GM19099 (cell line): ENCODE results near the gene ACTC1.

Experiments
- POLR2A ChIP-seq: IDR thresholded peaks from 3 replicates; pipeline ENCODE4 v1.6.1; 2011; ENCODE audit warnings: low read depth; ENCODE audit not compliant: insufficient read length; ENCODE audit errors: extremely low read depth

ACTC1 gene

DNA sequence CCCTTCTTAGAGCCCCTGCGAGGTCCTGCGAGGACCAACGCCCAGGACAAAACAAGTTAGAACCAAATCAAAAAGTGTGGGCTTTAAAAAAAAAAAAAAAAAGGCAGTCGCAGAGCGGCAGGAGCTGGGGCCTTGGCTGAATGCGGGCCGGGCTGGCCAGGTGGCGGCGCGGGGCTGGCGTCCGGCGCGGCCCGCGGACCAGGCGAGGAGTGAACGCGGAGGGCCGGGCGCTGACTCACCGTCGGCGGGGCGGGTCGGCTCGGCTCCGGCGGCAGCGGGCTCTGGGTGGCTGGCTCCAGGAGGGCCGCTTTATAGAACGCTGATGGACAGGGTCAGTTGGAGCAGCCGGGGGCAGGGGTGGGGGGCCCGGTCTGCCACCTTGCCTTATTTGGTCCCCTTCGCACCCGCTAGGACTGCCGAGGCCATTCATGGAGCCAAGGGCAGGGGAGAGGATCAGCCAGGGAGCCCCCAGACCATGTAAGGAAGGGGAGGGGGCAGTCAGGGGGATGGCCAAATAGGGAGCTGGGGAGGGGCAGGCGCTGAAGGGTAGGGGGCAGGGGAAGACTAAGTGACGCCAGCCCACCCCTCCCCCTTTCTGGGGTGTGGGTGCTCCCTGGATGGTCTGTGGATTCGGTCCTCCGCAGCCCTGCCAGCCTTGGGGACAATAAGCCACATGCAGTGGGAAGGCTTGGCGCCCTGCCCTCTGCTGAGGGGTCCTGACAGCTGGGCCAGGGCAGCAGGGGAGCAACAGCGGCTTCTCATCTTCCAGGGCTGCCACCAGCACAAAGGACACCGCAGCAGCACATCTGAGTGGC lies at the start of gene ACTC1:
TSS of gene ACTC1 (minus strand) at position 283 of the 815 bp plus-strand sequence. CDS start 741 bp downstream, outside the sequence.
- TF ChIP-seq POLR2A: no peak

DNA sequence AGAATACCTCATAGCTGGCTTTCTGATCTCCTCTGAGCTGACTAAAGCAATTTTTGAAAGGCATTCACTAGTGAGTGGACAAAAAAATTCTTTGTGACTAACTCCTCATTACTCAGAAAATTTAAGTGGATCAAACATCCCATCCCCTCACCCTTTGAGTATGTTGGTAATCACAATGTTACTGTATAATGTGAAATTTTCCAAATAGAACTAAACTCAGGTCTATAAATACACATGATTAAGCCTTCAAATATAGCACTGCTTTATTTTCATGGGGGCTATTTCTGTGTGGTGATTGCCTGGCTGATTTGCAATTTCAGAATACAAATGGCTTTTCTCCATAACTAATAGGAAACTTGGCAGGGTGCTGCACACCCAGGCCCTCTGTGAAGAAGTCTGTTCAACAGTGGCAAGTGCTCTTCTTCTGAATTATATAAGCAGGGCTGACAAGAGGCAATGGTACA lies 45.9 kb upstream of the ACTC1 start:
- no peak for TF ChIP-seq POLR2A

DNA sequence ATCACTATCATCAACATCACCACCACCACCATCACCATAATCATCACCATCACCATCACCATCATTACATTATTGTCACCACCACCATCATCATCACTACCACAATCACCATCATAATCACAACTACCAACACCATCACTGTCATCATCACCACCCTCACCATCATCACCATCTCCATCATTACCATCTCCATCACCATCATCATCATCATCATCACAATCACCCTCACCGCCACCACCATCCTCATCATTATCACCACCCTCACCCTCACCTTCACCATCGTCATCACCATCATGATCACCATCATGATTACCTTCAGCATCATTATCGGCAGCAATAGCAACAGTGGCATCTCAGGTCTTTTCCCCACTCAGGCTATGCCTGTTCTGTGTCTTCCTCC lies 42.9 kb upstream of the ACTC1 start:
- TF ChIP-seq POLR2A: no peak

DNA sequence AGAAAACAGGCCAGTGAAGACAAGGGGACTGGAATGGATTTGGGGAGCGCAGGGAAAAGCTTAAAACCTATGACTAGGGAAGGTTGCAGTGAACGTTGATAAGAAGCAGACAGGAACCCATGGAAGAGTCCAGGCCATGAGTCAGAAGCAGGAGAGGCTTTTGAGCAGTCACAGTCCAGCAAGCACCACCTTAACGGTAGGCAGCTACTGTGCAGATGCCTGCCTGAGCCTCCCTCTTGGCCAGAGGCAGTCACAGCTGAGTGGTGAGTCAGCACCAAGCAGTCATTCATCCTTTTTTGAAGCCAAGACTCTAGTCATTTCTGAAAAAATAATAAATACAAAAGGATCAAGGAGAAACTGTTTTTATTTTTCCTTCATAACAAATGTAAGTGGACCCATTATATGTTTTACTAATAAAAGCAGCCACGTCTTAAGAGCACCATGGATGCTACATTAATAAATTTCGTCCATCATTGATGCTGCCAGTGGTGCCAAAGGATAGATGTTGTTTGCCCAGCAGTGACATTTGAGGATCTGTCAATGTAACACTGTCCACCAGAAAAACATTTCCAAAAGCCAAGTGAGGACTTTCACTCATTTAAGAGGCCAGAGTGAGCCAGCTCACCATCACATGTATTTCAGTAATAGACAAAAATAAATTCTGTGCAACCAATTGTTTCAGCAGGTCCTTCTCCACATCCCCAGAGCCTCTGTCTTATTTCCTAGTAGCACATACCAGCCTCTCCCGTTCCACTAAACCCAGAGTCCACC lies 42.1 kb upstream of the ACTC1 start:
- TF ChIP-seq POLR2A: no peak

DNA sequence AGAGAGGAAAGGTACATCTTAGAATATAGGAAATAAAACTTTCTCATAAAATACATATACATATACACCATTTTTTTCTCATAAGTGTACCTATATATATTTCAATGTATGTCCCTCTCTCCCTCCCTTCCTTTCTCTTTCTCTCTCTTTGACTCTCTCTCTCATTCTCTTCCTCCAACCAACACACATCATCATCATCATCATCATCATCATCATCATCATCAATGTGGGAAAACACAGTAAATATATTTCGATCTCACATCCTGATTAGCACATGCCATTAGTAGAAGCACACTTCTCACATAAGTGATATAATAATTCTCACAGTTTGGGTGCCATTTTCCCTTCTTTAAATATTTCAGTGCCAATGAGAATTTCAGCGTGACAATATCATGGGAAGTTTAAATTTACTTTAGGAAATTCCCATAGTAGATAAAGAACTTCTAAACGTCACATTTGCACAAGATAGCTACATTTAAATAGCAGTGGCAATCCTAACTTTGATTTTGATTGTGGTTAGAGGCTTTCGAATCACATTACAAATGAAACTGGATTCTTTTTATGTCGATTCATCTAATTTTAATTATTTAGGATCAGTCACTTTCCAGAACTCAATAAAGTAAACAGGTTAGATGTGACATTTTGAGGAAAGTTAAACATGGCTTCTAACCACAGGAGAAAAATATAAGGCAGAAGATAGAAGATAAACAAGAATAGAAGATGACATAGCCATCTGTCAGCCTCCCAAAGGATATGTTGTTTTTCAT lies 33.0 kb upstream of the ACTC1 start:
- no peak for TF ChIP-seq POLR2A

- TF ChIP-seq POLR2A: no peak
Observed at GRCh38 chr15:34821831-34822230, 26.5 kb upstream of the ACTC1 start.

- no peak for TF ChIP-seq POLR2A
Observed at GRCh38 chr15:34820110-34820509, 24.8 kb upstream of the ACTC1 start.

DNA sequence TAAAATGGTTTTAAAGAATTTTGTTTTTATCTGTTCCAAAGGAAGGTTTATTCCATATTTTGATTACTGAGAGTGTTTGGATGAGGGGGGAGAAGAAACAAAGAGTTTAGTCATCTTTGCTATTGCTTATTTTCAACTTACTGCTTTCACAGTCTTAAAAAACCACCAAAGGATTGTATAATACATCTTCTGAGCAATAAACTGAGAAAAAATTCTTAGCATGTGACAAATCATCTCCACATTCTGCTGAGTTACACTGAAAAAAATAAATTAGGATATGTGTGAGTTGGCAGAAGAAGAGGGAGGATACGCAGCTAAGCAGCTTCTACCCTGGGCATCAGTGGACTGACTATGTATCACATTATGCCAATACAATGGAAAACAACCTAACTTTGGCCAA lies 23.2 kb upstream of the ACTC1 start:
- no peak for TF ChIP-seq POLR2A

DNA sequence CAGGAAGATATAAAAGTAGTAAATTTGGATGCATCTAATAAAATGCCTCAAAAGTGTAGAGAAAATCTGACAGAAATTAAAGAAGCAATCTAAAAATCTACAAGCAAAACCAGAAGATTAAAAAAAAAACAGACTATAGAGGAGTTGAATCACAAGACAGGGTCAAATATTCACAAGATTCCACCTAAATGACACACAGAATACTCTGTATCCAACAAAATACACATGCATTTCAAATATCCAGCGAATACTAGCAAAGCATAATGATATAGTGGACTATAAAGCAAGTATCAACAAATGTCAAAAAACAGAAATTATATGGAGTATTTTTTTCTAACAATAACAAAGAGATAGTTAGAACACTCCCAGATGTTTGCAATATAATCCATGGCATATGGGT lies 20.5 kb upstream of the ACTC1 start:
- no peak for TF ChIP-seq POLR2A

DNA sequence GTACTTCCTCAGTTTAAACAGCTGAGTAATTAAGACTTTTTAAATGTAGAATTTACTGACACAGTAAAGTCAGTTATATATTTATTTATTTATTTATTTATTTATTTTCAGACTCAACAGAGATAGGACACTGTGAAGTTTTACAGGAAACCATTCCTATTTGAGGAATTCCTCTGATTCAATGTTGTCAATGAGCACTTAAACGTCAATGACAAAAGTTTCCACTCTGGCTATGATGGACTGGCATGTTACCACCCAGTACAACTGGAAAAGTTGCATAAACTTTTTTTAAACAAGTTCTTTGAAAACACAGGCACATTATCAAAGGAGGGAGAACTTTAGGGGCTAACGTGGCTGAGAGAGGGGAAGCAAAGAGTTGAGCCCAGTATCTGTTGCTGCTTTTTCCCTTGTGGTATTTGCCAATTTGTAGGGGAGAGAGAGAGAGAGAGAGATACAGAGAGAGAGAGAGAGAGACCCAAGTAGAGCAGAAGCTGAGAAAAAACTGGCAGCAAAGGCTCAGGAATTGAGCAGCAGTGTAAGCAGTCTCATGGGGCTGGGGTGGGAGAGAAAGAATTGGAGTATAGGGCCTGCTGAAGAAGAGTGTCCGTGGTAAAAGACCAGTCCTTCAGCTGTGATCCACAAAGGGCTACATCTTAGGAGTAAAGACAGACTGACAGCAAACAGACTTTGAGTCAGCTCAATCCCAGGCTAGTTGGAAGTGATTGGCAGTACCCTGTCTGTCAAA lies 18.3 kb upstream of the ACTC1 start:
- no peak for TF ChIP-seq POLR2A

DNA sequence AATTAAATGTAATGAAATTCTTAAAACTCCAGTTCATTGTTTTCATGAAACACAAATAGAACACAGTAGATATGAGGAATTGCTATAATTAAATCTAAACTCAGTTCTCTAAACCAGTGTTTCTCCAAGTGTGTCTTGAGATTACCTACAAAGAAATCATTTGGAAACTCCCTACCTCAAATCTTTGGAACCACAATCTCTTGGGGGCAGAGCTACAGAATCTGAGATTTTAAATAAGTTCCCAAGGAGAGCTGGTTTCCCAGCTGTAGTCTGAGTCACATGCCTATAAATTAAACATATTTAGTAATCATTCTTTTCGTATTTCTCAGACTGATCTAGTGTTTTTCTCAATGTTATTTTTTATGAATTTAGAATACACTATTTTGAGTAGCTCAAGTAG lies 17.0 kb upstream of the ACTC1 start:
- TF ChIP-seq POLR2A: no peak

- TF ChIP-seq POLR2A: no peak
Observed at GRCh38 chr15:34810443-34811129, 15.2 kb upstream of the ACTC1 start.

DNA sequence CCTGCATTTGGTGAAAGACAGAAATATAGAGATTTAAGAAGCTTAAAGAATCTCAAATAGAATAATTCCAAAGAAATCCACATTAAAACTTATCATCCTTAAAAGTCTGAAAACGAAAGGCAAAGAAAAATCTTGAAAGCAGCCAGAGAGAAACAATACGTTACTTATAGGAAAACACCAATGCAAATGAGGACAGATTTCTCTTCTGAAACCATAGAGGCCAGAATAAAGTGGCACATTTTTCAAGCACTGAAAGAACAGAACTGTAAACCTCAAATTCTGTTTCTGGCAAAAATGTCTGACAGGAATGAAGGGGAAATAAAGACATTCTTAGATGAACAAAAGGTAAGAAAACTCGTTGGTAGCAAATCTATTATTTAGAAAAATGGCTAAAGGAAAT lies 13.8 kb upstream of the ACTC1 start:
- no peak for TF ChIP-seq POLR2A

- TF ChIP-seq POLR2A: no peak
Observed at GRCh38 chr15:34808016-34808415, 12.7 kb upstream of the ACTC1 start.
